ENCODE measurements around the gene TWIST2.

TWIST2 gene

DNA sequence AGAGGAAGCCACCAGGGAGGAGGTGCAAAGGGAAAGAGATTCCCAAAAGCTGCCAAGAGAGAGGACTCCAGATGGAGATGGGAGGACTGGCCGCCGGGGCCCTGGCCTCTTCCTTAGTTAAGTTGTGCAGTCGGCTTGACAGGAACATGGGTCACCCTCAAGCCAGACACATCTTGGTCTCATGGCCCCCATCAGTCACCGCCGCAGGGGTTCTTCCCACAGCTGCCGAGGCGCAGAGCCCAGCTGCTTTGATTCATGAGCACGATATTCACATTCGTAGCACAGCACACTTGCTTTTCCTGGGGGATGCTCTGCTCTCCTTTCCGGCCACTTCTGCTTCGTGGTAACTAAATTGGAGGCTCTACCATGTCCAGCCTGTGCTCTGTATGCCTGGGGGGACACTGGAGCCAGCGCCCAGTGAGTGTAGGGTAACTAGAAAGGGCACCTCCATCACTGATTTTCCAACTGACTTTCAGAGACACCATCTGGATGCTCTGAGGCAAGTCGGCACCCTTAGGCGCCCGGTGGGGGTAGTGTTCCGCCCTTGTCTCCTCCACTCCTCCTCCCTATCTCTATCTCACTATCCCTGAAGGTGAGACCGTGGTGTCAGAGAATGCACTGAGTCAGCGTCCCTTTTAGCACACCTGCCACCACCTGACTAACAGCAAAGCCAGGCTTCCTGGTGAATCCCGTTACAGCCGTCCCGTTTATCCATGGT lies 13.3 kb downstream of the TWIST2 start:
- DNase-seq (ENCODE audit: insufficient read length) (no peak), FAIRE-seq (no peak)
- TF ChIP-seq POLR2AphosphoS5 (IDR thresholded peaks at IDR 0.05; ENCODE audit: low read depth, low read length) (no peak), POLR2A (IDR thresholded peaks at IDR 0.05; ENCODE audit: low read depth, low read length) (no peak), TAF1 (IDR thresholded peaks at IDR 0.05; ENCODE audit: borderline replicate concordance, low read depth, low read length) (no peak)

DNA sequence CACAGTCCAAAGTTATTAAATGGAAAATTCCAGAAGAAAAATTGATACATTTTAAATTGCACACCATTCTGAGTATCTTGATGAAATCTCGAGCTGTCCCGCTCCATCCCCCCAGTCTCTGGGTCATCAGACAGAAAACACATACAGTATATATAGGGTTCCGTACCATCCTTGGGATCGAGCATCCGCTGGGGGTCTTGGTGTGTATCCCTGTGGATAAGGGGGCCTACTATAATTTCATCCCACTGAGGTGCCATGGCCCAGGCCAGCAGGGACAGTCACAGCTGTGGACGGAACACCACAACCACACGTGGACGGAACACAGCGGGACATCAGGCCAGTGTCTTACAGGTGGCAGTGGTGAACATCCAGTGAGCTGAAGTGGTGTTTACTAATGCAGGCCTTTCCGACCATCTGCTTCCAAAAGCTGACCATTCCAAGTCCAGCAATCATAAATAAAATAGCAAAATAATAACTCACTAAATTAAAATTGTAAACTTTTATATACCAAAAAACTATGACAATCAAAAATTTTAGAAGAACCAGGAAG lies 14.0 kb downstream of the TWIST2 start:
- FAIRE-seq = no peak

DNA sequence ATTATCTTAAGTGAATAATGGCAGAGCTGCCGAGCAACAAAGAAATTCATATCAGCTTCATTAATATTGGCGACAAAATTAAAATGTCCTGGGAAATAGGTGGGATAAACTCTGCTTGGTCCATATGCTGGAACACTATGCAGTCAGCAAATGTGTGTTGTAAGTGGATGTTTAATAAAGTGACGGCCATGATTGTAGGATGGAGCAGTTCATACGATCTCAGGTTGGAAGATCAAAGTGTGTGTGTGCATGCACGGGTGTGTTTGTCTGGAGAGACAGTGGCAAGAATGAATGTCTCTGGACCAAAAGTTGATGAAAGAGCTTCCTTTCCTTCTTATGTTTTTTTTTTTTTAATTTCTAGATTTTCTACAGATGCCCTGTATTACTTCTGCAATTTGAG lies 14.8 kb downstream of the TWIST2 start:
- TF ChIP-seq POLR2AphosphoS5 (IDR thresholded peaks at IDR 0.05; ENCODE audit: low read depth, low read length) = no peak
- no peak for TF ChIP-seq POLR2A (IDR thresholded peaks at IDR 0.05; ENCODE audit: low read depth, low read length)
- TF ChIP-seq TAF1 (IDR thresholded peaks at IDR 0.05; ENCODE audit: borderline replicate concordance, low read depth, low read length) = no peak
- no peak for DNase-seq (ENCODE audit: insufficient read length)
- FAIRE-seq = no peak

More for the DNA sequence above, 14.0 kb downstream of the TWIST2 start:
- no peak for DNase-seq (ENCODE audit: insufficient read length)
- TF ChIP-seq POLR2AphosphoS5 (IDR thresholded peaks at IDR 0.05; ENCODE audit: low read depth, low read length) (no peak), TAF1 (IDR thresholded peaks at IDR 0.05; ENCODE audit: borderline replicate concordance, low read depth, low read length) (no peak), POLR2A (IDR thresholded peaks at IDR 0.05; ENCODE audit: low read depth, low read length) (no peak)

DNA sequence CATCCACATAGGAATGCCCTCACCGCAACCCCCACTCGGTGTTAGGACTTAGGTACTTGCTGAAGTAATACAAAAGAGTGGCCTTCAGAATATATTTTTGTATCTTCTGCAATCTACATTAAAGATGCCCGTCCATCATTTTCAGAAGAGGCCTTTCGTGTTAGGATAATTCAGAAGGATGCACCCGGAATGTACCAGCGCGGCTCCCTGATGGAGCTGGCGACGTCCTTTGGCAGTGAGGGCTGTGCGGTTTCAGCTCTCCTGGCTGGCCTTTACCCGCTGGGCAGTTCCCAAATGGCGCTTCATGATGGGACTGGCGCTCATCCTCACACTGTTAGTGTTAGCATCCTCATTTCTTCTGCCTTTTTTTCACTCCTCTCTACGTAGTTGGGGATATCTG lies 15.3 kb downstream of the TWIST2 start:
- FAIRE-seq (no peak), DNase-seq (ENCODE audit: insufficient read length) (no peak)
- TF ChIP-seq TAF1 (IDR thresholded peaks at IDR 0.05; ENCODE audit: borderline replicate concordance, low read depth, low read length) (no peak), POLR2A (IDR thresholded peaks at IDR 0.05; ENCODE audit: low read depth, low read length) (no peak)

DNA sequence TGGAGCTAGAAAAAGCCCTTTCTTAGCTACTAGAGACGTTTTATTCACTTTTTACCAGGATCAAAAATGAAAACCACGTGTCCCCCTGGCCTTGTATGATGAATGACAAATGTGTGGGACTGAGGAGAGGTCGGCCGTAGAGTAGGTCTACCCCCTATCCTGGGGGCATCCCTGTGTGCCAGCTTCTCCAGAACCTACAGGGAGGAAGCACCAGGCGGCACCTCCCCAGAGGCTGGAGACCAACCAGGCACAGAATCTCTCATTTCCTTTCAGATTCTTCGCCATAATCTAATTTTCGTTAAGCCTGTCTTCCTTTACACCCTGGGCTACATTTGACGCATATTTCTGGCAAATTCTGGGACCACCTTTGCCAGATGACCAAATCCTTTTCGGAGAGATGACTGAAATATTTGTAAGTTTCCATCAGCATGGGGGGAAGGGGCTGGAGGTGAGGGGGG lies 15.9 kb downstream of the TWIST2 start:
- FAIRE-seq = no peak
- no peak for TF ChIP-seq POLR2AphosphoS5 (IDR thresholded peaks at IDR 0.05; ENCODE audit: low read depth, low read length)
- no peak for TF ChIP-seq TAF1 (IDR thresholded peaks at IDR 0.05; ENCODE audit: borderline replicate concordance, low read depth, low read length)
- TF ChIP-seq POLR2A (IDR thresholded peaks at IDR 0.05; ENCODE audit: low read depth, low read length) = no peak
- DNase-seq (ENCODE audit: insufficient read length) = no peak

DNA sequence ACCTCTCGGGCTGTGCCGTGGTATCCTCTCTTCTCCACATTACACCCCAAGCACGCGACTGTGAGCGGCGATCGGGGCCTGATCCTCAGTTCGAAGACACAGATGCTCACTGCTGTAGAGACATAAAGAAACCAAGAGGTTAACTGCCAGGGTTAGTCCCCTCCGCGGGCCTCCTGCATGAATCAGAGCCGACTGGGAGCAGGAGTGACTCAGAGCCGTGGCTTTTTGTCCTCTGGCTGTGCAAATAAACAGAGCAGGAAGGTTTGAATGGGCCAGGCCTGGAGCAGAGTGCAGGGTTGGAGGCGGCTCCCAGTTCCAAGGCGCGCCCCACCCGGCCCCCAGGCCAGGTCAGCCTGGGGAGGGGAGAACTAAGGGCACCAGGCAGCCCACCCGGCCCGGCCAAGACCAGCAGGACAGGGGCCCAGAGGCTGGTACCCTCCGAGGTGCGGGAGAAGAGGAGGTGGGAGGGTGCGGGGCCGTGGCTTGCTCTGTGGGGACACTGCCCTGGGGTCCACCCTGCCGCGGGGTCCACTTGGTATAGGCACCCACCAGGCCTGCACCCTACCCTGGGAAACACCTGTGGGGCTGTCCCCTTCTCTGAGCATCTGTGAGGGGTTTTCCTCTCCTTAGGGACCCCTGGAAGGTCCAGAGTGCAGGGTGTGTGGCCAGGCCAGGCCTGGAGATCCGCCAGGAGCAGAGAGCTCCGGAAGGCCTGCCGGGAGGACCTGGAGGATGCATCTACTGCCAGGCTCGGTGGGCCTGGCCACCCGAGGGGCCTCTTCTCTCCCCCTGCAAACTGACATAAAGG lies 16.5 kb downstream of the TWIST2 start:
- TF ChIP-seq POLR2A (IDR thresholded peaks at IDR 0.05; ENCODE audit: low read depth, low read length) (no peak), TAF1 (IDR thresholded peaks at IDR 0.05; ENCODE audit: borderline replicate concordance, low read depth, low read length) (no peak), POLR2AphosphoS5 (IDR thresholded peaks at IDR 0.05; ENCODE audit: low read depth, low read length) (no peak)
- FAIRE-seq (no peak), DNase-seq (ENCODE audit: insufficient read length) (no peak)

DNA sequence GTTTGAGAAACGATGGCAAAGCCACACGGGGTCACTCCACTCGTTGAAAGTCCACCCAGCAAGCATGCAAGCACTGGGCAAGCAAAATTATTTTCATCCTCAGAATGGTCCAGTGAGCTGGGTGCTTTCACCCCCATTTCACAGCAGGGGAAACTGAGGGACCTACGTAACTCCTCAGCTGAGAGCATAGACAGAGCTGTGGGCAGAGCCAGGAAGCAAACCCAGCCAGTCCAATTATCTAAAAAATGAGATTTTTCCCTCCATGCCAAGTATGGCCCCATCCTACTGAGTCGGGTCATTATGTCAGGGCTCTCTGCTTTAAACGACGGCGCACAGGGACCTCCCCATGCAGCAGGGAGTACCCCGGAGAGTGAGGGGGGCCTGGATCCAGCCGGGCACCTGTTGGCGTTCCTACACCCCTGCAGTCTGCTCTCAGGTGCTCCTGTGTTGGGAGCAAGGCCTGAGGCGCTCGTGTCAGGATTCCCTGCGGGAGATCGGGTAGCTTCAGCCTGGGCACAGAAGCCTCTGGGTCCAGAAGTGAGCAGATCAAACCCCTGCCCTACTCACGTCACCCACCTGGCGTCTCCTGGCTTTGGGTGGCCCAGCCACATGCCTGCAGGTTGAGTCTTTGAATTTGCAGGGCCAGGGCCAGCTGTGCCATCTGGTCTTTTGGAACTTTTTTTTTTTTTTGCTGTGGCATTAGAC lies 17.3 kb downstream of the TWIST2 start:
- DNase-seq (ENCODE audit: insufficient read length) (no peak), FAIRE-seq (no peak)
- no peak for TF ChIP-seq TAF1 (IDR thresholded peaks at IDR 0.05; ENCODE audit: borderline replicate concordance, low read depth, low read length)
- TF ChIP-seq POLR2A (IDR thresholded peaks at IDR 0.05; ENCODE audit: low read depth, low read length) = no peak
- no peak for TF ChIP-seq POLR2AphosphoS5 (IDR thresholded peaks at IDR 0.05; ENCODE audit: low read depth, low read length)

DNA sequence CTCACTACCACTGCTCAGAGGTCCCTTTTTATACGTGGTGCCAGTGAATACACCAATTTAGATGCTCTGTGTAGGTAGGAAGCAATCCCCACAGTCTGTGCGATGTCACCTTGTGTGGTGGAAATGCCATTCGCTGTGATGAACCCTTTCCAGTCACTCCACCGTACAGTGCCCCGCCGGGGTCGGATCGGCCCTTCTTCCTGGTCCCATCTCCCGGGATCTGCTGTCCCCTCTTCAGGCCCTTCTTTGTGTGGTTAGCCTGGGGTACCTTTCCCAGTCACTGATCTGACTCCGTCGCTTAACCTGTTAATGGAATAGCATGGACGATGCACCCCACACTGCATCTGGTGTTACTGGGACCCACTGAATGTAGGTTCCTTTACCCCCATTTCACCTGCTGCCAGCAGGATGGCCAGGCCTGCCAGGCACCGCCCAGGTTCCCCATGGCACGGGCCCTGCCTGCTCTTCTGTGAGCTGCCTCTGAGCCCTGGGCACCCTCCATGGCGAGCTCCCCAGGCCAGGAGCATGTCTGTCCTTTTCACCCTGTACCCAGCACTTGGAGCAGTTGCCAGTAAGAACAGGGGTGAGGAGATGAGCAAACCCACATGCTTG lies 18.0 kb downstream of the TWIST2 start:
- TF ChIP-seq POLR2A (IDR thresholded peaks at IDR 0.05; ENCODE audit: low read depth, low read length) = no peak
- no peak for DNase-seq (ENCODE audit: insufficient read length)
- FAIRE-seq = no peak

DNA sequence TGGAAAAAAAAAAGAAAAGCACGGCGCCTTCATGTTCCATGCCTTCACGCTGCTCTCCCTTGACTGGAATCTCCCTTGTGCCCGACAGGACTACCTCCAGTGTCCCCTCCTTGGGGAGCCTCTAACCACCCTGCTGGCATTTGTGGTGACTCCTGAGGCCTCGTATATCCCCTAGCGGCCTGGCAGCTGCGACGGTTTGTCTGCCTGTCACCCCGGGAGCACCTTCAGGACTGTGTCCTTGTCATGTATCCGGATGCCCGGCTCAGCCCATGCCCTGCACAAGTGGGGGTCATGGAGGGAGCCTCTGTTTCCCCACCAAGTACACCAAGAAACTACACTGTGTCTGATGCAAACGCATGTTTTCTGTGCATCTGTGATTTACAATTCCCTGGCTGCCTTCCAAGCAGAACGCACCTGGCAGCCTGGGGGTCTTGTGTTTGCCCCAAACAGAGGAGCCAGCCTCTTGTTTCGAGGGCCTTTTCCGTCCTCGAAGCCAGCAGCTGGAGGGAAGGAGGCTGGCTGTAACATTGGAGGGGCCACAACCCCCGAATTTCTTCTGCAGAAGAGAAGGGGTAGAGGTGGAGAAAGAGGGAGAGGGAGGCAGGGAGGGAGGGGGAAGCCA lies 18.9 kb downstream of the TWIST2 start:
- FAIRE-seq (no peak), DNase-seq (ENCODE audit: insufficient read length) (no peak)
- TF ChIP-seq POLR2A (IDR thresholded peaks at IDR 0.05; ENCODE audit: low read depth, low read length) = no peak

DNA sequence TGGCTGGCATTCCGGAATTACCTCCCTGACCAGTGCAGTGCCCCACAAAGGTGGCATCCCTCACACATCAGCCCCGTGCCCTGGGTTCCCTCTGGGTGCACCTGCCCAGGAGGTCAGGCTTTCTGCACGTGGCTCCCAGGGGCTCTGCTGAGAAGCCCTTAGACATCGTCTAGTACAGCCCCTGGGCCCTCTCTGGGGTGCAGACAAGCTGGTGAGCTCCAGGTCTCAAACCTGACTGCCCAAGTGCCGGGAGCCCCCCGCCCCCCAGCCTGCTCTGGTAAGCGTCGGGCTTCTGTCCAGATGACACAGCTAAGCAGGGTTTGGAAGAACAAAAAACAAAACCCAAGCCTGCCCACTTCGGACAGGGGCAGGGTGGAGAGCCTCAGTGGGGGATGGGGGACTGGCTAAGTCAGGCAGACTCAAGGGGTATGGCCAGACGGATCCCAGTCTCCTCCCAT lies 20.2 kb downstream of the TWIST2 start:
- DNase-seq (ENCODE audit: insufficient read length) (no peak), FAIRE-seq (no peak)
- no peak for TF ChIP-seq TAF1 (IDR thresholded peaks at IDR 0.05; ENCODE audit: borderline replicate concordance, low read depth, low read length)
- no peak for TF ChIP-seq POLR2A (IDR thresholded peaks at IDR 0.05; ENCODE audit: low read depth, low read length)
- no peak for TF ChIP-seq POLR2AphosphoS5 (IDR thresholded peaks at IDR 0.05; ENCODE audit: low read depth, low read length)

All from GM12892 (cell line).